Coronary artery (tissue), 2 donors: Measurements from ENCODE around the gene EPN3.

ENCODE experiments used
- DNase-seq: peaks from one replicate; pipeline ENCODE4 v3.0.0-alpha.2; 2017; ENCODE audit warnings: low spot score
- H3K27ac ChIP-seq, 2 donors: fragments of 200-600 bp; sonication (generic); one replicate each; pipeline ENCODE4 v1.5.1; 2016 to 2019
- H3K4me3 ChIP-seq: fragments of 200-600 bp; sonication (generic); 2 replicates; pipeline ENCODE4 v1.5.1; 2016; ENCODE audit warnings: mild to moderate bottlenecking, moderate library complexity
- TF ChIP-seq, protein P1 (sequence below): fragments of 200-600 bp; sonication (generic); IDR thresholded peaks from one replicate; pipeline ENCODE4 v1.5.1; 2019; ENCODE audit warnings: antibody characterized with exemption

EPN3 gene

DNA sequence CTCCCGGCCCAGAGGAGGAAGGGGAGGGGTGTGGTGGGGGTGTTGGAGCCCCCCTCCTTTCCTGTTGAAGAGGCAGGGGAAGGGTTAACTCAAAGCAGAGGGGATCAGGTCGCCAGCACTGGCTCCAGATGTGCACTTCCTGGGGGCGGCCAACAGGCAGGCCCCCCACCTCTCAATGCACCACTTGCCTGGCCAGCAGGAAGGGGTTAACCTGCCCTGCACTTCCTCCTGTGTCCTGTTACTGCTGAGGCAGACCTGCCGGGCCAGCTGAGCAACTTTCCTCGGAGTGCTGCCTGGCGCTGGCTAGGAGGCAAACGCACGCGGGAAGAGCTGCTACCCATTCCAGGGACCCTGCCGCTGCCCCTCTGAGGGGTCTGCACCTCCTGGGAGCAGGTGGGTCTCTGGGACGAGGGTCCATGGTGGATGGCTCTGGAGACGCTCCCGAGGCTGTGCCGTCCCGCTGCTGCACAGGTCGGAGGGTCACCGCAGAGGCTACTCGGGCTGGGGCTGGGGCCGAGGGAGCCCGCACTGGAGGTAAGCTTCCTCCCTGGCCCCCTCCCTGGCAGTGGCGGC lies at the start of gene EPN3:
Gene EPN3, plus strand, starts transcription at position 284 of the 573 bp plus-strand sequence. CDS start 3,822 bp downstream, outside the sequence.
- H3K27ac ChIP-seq = no peak within 1 kb of the TSS

GRCh38 chr17:50483266-50483665 lies 49.3 kb upstream of the EPN3 start:
- Histone ChIP-seq H3K27ac (peak overlapping the region; percentile 72 to 94), H3K4me3 (no peak overlapping the region)
- peak; percentile 71 for DNase-seq
- TF ChIP-seq, protein P1, sequence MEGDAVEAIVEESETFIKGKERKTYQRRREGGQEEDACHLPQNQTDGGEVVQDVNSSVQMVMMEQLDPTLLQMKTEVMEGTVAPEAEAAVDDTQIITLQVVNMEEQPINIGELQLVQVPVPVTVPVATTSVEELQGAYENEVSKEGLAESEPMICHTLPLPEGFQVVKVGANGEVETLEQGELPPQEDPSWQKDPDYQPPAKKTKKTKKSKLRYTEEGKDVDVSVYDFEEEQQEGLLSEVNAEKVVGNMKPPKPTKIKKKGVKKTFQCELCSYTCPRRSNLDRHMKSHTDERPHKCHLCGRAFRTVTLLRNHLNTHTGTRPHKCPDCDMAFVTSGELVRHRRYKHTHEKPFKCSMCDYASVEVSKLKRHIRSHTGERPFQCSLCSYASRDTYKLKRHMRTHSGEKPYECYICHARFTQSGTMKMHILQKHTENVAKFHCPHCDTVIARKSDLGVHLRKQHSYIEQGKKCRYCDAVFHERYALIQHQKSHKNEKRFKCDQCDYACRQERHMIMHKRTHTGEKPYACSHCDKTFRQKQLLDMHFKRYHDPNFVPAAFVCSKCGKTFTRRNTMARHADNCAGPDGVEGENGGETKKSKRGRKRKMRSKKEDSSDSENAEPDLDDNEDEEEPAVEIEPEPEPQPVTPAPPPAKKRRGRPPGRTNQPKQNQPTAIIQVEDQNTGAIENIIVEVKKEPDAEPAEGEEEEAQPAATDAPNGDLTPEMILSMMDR = no peak

More for the DNA sequence above, at the start of gene EPN3:
- TF ChIP-seq, protein P1 = no peak
- DNase-seq = no peak
- H3K4me3 ChIP-seq = peak within 1 kb of the TSS; percentile 43

DNA sequence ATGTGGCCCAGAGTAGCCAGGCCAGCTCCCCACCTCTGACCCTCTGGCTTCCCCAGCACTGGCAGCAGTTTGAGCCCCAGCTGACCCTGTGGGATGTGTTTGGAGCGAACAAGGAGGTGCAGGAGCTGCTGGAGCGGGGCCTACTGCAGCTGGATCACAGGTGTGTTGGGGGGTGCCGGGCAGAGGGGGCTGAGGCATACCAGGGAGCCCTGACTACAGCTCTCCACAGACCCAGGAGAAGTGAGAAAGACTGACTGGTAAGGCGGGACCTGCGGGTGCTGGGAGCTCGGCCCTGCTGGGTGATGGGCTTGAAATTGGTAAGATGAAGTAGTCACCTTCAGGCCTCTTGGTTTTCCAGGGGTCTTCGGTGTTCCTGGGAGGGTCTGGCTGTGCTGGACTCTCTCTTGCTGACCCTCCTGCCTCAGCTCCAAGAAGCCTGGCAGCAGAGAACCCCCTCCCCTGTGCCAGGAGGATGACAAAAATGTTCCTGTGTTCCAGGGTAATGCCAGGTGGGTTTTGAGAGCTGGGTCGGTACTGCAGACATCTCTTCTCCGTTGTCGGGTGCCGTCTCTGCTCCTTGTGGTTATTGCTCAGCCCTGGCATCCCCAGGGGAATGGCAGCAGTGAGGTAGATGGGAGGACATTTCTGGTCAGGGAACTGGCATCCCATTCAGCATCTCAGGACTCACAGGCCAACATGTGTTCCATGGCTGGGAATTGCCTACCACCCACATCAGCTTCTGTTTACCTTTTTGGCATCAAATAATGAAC lies 48.0 kb upstream of the EPN3 start:
- TF ChIP-seq, protein P1 = no peak
- no peak overlapping the region for H3K4me3 ChIP-seq
- peak overlapping the region in 1 of 2 donors; percentile 3 for H3K27ac ChIP-seq
- DNase-seq = no peak

- no peak overlapping the region for H3K27ac ChIP-seq
- TF ChIP-seq, protein P1 = no peak
- H3K4me3 ChIP-seq = no peak overlapping the region
- peak; percentile 69 for DNase-seq
Observed at GRCh38 chr17:50487213-50488096, 45.1 kb upstream of the EPN3 start.

DNA sequence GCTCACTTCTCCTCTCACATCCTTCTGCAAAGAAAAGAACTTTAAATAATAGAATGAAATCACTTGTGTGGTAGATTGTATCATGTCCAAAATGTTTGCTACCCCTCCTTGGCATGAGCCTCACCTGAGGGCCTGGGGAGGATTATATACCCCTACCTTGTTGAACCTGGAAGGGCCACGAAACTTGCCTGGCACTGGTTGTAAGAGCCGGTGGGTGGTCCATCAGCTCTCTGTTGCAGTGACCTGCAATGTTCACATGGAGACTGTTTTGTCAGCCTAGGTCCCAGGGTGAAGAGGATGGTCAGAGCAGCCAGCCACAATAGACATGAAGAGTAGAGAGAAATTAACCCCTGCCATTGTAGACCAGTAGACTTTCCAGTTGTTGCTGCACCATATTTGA lies 43.7 kb upstream of the EPN3 start:
- DNase-seq = no peak
- Histone ChIP-seq H3K4me3 (no peak overlapping the region), H3K27ac (no peak overlapping the region)
- TF ChIP-seq, protein P1 = no peak

GRCh38 chr17:50491505-50491904 lies 41.0 kb upstream of the EPN3 start:
- H3K27ac ChIP-seq = no peak overlapping the region
- H3K4me3 ChIP-seq = no peak overlapping the region
- TF ChIP-seq, protein P1 = no peak
- DNase-seq = no peak
